Measurements from ENCODE around the gene DUSP18.
"Not testable (repeated sequence)": the region's sequence is repeated elsewhere in the genome, so short reads cannot be mapped to it uniquely, and the experiment has no call there.

DNA sequence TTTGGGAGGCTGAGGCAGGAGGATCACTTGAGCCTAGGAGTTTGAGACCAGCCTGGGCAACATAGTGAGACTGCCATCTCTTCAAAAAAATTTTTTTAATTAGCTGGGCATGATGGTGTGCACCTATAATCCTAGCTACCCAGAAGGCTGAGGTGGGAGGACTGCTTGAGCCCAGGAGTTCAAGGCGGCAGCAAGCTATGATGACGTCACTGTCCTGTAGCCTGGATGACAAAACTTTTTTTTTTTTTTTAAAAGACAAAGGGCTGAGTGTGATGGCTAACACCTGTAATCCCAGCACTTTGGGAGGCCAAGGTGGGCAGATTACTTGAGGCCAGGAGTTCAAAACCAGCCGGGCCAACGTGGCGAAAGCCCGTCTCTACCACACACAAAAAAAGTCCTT lies 47.8 kb downstream of the DUSP18 start:
- TF ChIP-seq EZH2 (IDR thresholded peaks at IDR 0.05; ENCODE audit: low read length, missing control alignments) = not testable (repeated sequence)
- TF ChIP-seq, protein P1, sequence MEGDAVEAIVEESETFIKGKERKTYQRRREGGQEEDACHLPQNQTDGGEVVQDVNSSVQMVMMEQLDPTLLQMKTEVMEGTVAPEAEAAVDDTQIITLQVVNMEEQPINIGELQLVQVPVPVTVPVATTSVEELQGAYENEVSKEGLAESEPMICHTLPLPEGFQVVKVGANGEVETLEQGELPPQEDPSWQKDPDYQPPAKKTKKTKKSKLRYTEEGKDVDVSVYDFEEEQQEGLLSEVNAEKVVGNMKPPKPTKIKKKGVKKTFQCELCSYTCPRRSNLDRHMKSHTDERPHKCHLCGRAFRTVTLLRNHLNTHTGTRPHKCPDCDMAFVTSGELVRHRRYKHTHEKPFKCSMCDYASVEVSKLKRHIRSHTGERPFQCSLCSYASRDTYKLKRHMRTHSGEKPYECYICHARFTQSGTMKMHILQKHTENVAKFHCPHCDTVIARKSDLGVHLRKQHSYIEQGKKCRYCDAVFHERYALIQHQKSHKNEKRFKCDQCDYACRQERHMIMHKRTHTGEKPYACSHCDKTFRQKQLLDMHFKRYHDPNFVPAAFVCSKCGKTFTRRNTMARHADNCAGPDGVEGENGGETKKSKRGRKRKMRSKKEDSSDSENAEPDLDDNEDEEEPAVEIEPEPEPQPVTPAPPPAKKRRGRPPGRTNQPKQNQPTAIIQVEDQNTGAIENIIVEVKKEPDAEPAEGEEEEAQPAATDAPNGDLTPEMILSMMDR (conservative IDR thresholded peaks at IDR 0.05 in 1 of 2, IDR thresholded peaks at IDR 0.05 in 1 of 2; ENCODE audit: low read depth in 1 of 2, low read length in 2 of 2) = not testable (repeated sequence)
